Measurements from ENCODE around the gene CTIF.

Gene CTIF

DNA sequence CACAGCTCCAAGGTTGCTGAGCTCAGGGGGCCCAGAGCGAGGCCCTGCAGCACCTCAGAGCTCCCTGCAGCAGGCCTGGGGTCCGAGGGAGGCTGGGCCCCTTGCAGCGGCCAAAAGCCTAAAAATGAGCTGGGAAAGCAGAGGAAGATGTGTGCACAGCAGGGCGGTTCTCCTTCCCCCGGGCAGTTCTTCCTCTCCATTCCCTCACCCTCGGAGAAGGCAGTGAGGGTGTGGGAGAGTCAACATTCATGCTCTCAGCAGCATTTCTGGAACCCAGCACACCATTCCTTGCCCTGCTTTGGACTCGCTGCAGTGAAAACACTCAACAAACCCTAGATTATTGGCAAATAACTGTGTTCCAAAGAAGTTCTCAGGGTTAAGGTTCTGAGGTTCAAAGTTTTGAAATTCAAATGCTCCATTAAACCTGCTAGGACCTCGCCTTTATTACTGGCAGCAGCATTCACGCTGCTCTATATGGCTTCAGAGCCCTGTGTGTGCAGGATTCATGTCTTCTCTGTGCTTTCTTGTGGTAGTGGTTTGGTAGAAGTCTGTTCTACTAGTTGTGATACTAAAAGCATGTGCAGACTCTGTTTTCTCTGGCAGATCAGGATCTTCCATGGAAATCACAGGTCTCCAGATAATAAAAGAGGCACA lies 79.1 kb downstream of the CTIF start:
- Histone ChIP-seq H3K9me2 (replicated peaks; ENCODE audit: insufficient read depth, low read length) (no peaks in the 10 kb centered on the region), H3K4me2 (ENCODE audit: low read depth, low read length) (no peak overlapping the region), H3K27ac (ENCODE audit: low read length) (no peak overlapping the region), H3K9me3 (replicated peaks; ENCODE audit: insufficient read depth, low read length) (no peaks in the 10 kb centered on the region), H3F3A (ENCODE audit: insufficient read depth, low read length) (no peaks in the 10 kb centered on the region), H3K36me3 (replicated peaks; ENCODE audit: insufficient read depth, low read length) (no peaks in the 10 kb centered on the region), H3K9ac (ENCODE audit: low read length) (no peak overlapping the region), H4K20me1 (ENCODE audit: insufficient read depth, low read length) (0 out of 2 replicates have a peak, but pooled peaks cover 3% of the 10 kb centered on the region), H2AFZ (ENCODE audit: low read length) (no peak overlapping the region), H3K4me3 (ENCODE audit: low read length) (no peak overlapping the region), H3K27me3 (replicated peaks; ENCODE audit: insufficient read depth, low read length) (no peaks in the 10 kb centered on the region), H3K79me2 (ENCODE audit: low read length) (no peaks in the 10 kb centered on the region), H3K4me1 (ENCODE audit: low read length) (no peaks in the 10 kb centered on the region)
- TF ChIP-seq EZH2phosphoT487 (IDR thresholded peaks at IDR 0.05; ENCODE audit: low read length) (no peak), EZH2 (optimal IDR thresholded peaks at IDR 0.05; ENCODE audit: low read depth, low read length) (no peak)
- TF ChIP-seq, protein P1, sequence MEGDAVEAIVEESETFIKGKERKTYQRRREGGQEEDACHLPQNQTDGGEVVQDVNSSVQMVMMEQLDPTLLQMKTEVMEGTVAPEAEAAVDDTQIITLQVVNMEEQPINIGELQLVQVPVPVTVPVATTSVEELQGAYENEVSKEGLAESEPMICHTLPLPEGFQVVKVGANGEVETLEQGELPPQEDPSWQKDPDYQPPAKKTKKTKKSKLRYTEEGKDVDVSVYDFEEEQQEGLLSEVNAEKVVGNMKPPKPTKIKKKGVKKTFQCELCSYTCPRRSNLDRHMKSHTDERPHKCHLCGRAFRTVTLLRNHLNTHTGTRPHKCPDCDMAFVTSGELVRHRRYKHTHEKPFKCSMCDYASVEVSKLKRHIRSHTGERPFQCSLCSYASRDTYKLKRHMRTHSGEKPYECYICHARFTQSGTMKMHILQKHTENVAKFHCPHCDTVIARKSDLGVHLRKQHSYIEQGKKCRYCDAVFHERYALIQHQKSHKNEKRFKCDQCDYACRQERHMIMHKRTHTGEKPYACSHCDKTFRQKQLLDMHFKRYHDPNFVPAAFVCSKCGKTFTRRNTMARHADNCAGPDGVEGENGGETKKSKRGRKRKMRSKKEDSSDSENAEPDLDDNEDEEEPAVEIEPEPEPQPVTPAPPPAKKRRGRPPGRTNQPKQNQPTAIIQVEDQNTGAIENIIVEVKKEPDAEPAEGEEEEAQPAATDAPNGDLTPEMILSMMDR (IDR thresholded peaks at IDR 0.05; ENCODE audit: low read length), result no peak
- no peak for DNase-seq

DNA sequence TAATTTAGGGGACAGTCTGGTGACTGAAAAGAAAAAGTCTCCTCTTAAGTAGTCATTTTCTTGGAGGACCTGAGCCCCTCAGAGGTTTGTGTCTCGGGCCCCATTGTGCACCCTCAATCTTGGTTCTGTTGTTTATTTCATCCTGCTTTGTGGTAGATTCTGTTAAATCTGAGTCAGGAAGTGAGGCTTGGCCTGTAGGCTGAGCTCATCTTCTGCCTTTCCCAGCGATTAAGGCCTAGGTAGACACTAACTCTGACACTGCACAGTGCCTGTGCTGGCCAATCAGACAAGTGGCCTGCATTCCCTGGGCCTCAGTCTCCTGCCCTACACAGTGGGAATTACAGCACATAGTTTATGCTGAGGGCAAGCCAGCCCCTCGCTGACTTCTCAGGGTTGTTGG lies 80.2 kb downstream of the CTIF start:
- Histone ChIP-seq H3K36me3 (replicated peaks; ENCODE audit: insufficient read depth, low read length) (no peaks in the 10 kb centered on the region), H3K4me2 (ENCODE audit: low read depth, low read length) (no peak overlapping the region), H2AFZ (ENCODE audit: low read length) (no peak overlapping the region), H3K4me3 (ENCODE audit: low read length) (no peak overlapping the region), H3K9ac (ENCODE audit: low read length) (no peak overlapping the region), H3K79me2 (ENCODE audit: low read length) (no peaks in the 10 kb centered on the region), H3F3A (ENCODE audit: insufficient read depth, low read length) (no peaks in the 10 kb centered on the region), H3K27ac (ENCODE audit: low read length) (no peak overlapping the region), H4K20me1 (ENCODE audit: insufficient read depth, low read length) (0 out of 2 replicates have a peak, but pooled peaks cover 3% of the 10 kb centered on the region), H3K4me1 (ENCODE audit: low read length) (no peaks in the 10 kb centered on the region), H3K9me3 (replicated peaks; ENCODE audit: insufficient read depth, low read length) (no peaks in the 10 kb centered on the region), H3K27me3 (replicated peaks; ENCODE audit: insufficient read depth, low read length) (no peaks in the 10 kb centered on the region), H3K9me2 (replicated peaks; ENCODE audit: insufficient read depth, low read length) (no peaks in the 10 kb centered on the region)
- no peak for DNase-seq
- TF ChIP-seq, protein P1 (IDR thresholded peaks at IDR 0.05; ENCODE audit: low read length), result no peak
- TF ChIP-seq EZH2 (optimal IDR thresholded peaks at IDR 0.05; ENCODE audit: low read depth, low read length) (no peak), EZH2phosphoT487 (IDR thresholded peaks at IDR 0.05; ENCODE audit: low read length) (no peak)

DNA sequence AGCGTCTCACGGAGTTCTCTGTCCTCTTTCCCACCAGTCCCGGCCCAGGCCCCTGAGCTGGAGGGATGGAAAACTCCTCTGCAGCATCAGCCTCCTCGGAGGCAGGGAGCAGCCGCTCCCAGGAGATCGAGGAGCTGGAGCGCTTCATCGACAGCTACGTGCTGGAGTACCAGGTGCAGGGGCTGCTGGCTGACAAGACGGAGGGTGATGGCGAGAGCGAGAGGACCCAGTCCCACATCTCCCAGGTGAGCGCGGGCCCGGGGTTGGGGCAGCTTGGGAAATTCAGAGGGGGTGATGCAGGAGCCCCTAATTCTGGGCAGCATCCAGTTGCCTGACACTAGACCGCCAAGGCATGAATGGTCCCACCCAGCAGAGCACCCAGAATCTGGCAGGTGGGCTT lies 80.7 kb downstream of the CTIF start:
- H4K20me1 ChIP-seq (ENCODE audit: insufficient read depth, low read length), result no peaks in the 10 kb centered on the region
- no peaks in the 10 kb centered on the region for H3K9me2 ChIP-seq (replicated peaks; ENCODE audit: insufficient read depth, low read length)
- H3K4me1 ChIP-seq (ENCODE audit: low read length), result no peaks in the 10 kb centered on the region
- H3K4me3 ChIP-seq (ENCODE audit: low read length), result no peak overlapping the region
- H3F3A ChIP-seq (ENCODE audit: insufficient read depth, low read length), result no peaks in the 10 kb centered on the region
- no peak overlapping the region for H3K9ac ChIP-seq (ENCODE audit: low read length)
- H3K79me2 ChIP-seq (ENCODE audit: low read length), result no peaks in the 10 kb centered on the region
- no peak overlapping the region for H2AFZ ChIP-seq (ENCODE audit: low read length)
- TF ChIP-seq EZH2 (optimal IDR thresholded peaks at IDR 0.05; ENCODE audit: low read depth, low read length), result no peak
- no peak for TF ChIP-seq EZH2phosphoT487 (IDR thresholded peaks at IDR 0.05; ENCODE audit: low read length)
- TF ChIP-seq, protein P1 (IDR thresholded peaks at IDR 0.05; ENCODE audit: low read length), result no peak
- no peaks in the 10 kb centered on the region for H3K36me3 ChIP-seq (replicated peaks; ENCODE audit: insufficient read depth, low read length)
- no peaks in the 10 kb centered on the region for H3K27me3 ChIP-seq (replicated peaks; ENCODE audit: insufficient read depth, low read length)
- H3K27ac ChIP-seq (ENCODE audit: low read length), result no peak overlapping the region
- no peaks in the 10 kb centered on the region for H3K9me3 ChIP-seq (replicated peaks; ENCODE audit: insufficient read depth, low read length)
- no peak overlapping the region for H3K4me2 ChIP-seq (ENCODE audit: low read depth, low read length)
- no peak for DNase-seq

Measured in MM.1S (cell line).